Osteocyte (in vitro differentiated cells): ENCODE results near the gene GSG1L. TPM values are rescaled to one million over a fixed set of nuclear protein-coding genes. Genes with fewer than 3 reads are reported as not detected.

Source experiments
- DNase-seq: peaks from one replicate; pipeline ENCODE4 v3.0.0; 2021; ENCODE audit warnings: mixed read lengths; ENCODE audit not compliant: unreplicated experiment; ENCODE audit errors: extremely low spot score
- H3K27ac Mint-ChIP-seq: one replicate; pipeline ENCODE4 v1.8.0; 2021; ENCODE audit warnings: mild to moderate bottlenecking, mixed read lengths; ENCODE audit not compliant: unreplicated experiment
- H3K27me3 Mint-ChIP-seq: one replicate; pipeline ENCODE4 v1.8.0; 2021; ENCODE audit warnings: mixed read lengths; ENCODE audit not compliant: unreplicated experiment
- H3K36me3 Mint-ChIP-seq: one replicate; pipeline ENCODE4 v1.8.0; 2021; ENCODE audit warnings: mixed read lengths; ENCODE audit not compliant: unreplicated experiment
- H3K4me1 Mint-ChIP-seq: one replicate; pipeline ENCODE4 v1.8.0; 2021; ENCODE audit warnings: mixed read lengths; ENCODE audit not compliant: unreplicated experiment
- H3K4me3 Mint-ChIP-seq: one replicate; pipeline ENCODE4 v1.8.0; 2021; ENCODE audit warnings: mild to moderate bottlenecking, moderate library complexity, mixed read lengths; ENCODE audit not compliant: unreplicated experiment
- H3K9me3 Mint-ChIP-seq: one replicate; pipeline ENCODE4 v1.8.0; 2021; ENCODE audit warnings: mixed read lengths; ENCODE audit not compliant: unreplicated experiment
- total RNA-seq: library from RNA; stranded (reverse); gene quantifications from 2 replicates; pipeline ENCODE4 v1.2.1, GENCODE V29; 2021
- TF ChIP-seq, protein P1 (sequence below): fragments of 200-600 bp; sonication (generic); IDR thresholded peaks from 2 replicates; pipeline ENCODE4 v1.5.0; 2021; ENCODE audit warnings: antibody characterized with exemption, mild to moderate bottlenecking, moderate library complexity

Gene GSG1L
- total RNA-seq, 1 donor from 2014 or later: not detected

DNA sequence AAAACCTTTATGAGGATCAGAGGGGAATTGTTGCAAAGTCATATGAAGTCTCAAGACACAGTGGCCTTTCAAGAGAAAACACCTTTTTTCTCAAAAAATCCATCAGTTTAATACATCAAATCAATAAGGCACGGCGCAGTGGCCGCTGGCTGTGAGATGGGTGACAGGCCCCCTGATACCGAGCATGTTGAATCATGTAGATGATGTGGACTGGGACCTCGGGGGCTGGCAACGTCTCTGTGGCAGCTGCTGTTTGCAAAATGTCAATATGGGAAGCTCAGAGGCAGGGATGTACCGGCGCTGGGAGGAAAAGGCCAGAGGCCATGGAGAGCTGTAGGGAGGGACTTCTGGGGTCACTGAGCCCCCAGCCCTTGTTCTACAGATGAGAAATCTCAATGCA is 169.1 kb downstream of the GSG1L start:
- no peaks in the 10 kb centered on the region for H3K27me3 Mint-ChIP-seq
- no peaks in the 10 kb centered on the region for H3K4me1 Mint-ChIP-seq
- no peaks in the 10 kb centered on the region for H3K9me3 Mint-ChIP-seq
- H3K36me3 Mint-ChIP-seq: no peaks in the 10 kb centered on the region
- TF ChIP-seq, protein P1, sequence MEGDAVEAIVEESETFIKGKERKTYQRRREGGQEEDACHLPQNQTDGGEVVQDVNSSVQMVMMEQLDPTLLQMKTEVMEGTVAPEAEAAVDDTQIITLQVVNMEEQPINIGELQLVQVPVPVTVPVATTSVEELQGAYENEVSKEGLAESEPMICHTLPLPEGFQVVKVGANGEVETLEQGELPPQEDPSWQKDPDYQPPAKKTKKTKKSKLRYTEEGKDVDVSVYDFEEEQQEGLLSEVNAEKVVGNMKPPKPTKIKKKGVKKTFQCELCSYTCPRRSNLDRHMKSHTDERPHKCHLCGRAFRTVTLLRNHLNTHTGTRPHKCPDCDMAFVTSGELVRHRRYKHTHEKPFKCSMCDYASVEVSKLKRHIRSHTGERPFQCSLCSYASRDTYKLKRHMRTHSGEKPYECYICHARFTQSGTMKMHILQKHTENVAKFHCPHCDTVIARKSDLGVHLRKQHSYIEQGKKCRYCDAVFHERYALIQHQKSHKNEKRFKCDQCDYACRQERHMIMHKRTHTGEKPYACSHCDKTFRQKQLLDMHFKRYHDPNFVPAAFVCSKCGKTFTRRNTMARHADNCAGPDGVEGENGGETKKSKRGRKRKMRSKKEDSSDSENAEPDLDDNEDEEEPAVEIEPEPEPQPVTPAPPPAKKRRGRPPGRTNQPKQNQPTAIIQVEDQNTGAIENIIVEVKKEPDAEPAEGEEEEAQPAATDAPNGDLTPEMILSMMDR: no peak
- DNase-seq: no peak
- H3K27ac Mint-ChIP-seq: no peak overlapping the region
- H3K4me3 Mint-ChIP-seq: no peak overlapping the region

DNA sequence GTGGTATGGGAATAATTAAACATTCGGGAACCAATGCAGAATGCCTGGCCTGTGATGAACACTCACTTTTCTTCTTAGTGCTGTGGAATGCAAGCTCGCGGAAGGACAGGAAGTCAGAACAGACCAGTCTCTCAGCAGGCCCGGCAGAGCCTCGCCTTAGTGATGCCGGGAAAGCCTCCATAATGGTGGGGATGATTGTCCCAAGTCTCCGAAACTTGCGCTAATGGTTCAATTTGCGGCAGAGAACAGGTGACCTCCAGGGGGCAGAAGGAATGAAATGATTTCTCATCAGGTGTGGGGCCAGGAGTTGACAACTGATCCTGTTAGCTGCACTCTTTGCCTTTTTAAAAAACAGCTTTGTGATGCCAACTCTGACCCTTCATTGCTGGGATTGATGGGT is 170.6 kb downstream of the GSG1L start:
- H3K36me3 Mint-ChIP-seq: no peaks in the 10 kb centered on the region
- no peaks in the 10 kb centered on the region for H3K4me1 Mint-ChIP-seq
- no peak for DNase-seq
- H3K27ac Mint-ChIP-seq: no peak overlapping the region
- no peak overlapping the region for H3K4me3 Mint-ChIP-seq
- TF ChIP-seq, protein P1: no peak
- H3K9me3 Mint-ChIP-seq: no peaks in the 10 kb centered on the region
- H3K27me3 Mint-ChIP-seq: no peaks in the 10 kb centered on the region

GRCh38 chr16:27890866-27891265 is 172.6 kb downstream of the GSG1L start:
- H3K27me3 Mint-ChIP-seq: no peaks in the 10 kb centered on the region
- no peaks in the 10 kb centered on the region for H3K9me3 Mint-ChIP-seq
- H3K4me1 Mint-ChIP-seq: no peaks in the 10 kb centered on the region
- no peaks in the 10 kb centered on the region for H3K36me3 Mint-ChIP-seq
- TF ChIP-seq, protein P1: no peak
- DNase-seq: no peak
- no peak overlapping the region for H3K27ac Mint-ChIP-seq
- H3K4me3 Mint-ChIP-seq: no peak overlapping the region

DNA sequence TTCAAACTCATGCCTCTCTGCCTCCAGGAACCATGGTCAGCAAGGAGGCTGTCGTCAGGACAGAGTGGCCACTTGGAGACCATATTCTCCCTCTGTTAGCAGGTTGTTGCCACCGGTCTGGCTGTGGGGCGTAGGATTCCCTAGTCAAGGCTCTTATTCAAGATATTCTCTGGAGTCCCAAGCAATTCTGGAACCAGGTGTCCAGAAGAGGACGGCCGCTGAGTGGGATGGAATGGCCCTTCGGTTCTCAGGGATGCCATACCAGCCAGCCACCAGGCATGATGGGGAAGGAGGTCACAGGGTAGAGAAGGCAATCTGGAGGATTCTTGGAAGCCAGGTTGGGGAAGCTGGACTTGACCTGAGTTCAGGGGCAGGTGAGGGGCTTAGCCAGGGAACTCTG is 173.5 kb downstream of the GSG1L start:
- TF ChIP-seq, protein P1: no peak
- no peaks in the 10 kb centered on the region for H3K9me3 Mint-ChIP-seq
- no peak for DNase-seq
- H3K4me1 Mint-ChIP-seq: no peaks in the 10 kb centered on the region
- no peaks in the 10 kb centered on the region for H3K27me3 Mint-ChIP-seq
- H3K27ac Mint-ChIP-seq: no peak overlapping the region
- H3K4me3 Mint-ChIP-seq: no peak overlapping the region
- no peaks in the 10 kb centered on the region for H3K36me3 Mint-ChIP-seq

GRCh38 chr16:27883576-27883975 is 179.9 kb downstream of the GSG1L start:
- Mint-ChIP-seq H3K27me3 (no peaks in the 10 kb centered on the region), H3K9me3 (peaks cover 4% of the 10 kb centered on the region), H3K4me1 (no peaks in the 10 kb centered on the region), H3K36me3 (no peaks in the 10 kb centered on the region), H3K4me3 (no peak overlapping the region), H3K27ac (no peak overlapping the region)
- no peak for DNase-seq
- TF ChIP-seq, protein P1: no peak
